GM21825 (cell line): ENCODE results near the gene NAA11.
"Not testable (repeated sequence)": the region's sequence is repeated elsewhere in the genome, so short reads cannot be mapped to it uniquely, and the experiment has no call there.

Experiments used
- ATAC-seq: cut with Tn5 transposase; IDR thresholded peaks from one replicate; pipeline ENCODE4 v1.9.1; 2021; ENCODE audit warnings: mild to moderate bottlenecking, moderate library complexity; ENCODE audit not compliant: unreplicated experiment

NAA11 gene

DNA sequence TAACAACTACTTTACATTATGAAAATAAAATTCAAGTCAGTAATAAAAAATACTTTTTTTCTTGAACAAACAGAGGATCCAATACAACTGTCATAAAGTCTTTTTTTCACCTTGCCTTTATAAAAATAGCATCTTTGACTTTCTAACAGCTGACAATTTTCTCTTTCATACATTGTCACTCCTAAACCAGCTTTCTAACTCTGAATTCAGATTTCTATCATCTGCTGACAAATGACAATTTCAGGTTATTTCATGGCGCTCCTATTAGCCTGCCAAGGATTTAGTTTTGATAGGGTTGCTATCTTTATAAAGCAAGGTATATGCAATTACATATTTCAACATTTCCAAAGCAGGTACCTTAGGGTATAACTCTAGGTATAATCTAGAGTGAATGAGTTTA, 14.6 kb downstream of the NAA11 start:
- ATAC-seq: no peak

DNA sequence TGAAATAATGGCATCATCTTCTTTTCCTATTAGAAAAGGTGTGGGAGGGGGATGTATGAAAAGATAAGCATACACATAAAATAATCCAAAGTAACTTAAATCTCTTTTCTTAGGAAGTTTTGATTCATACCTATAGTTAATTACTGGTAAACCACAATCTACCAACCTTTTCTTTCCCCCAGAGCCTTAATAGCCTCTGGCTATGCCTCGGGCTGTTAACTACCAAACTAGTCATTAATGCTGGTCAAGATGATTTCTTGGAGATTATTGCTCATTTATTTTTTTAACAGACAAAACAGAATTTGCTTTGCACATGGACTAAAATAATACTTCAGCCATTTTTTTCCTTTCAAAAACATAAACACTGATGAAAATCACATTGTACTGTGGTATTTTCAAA, 16.9 kb downstream of the NAA11 start:
- ATAC-seq: no peak

DNA sequence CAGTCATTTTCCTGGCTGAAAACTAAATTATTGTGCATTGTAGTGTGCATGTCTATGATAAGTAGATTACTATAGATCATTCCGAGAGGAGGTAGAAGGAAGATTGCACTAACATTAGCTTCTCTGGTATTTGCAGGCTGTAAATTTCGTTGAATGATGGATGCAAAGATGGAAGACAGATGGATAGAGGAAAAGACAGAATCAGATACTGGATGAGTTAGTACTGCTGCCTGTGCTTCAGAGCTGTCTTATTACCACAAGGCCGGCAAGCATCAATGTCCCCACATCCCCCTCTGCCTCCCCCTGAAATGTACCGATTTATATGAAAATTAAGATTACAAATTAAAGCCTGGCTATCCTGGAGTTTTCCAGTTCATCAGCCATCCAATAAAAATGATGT, 17.7 kb downstream of the NAA11 start:
- no peak for ATAC-seq

DNA sequence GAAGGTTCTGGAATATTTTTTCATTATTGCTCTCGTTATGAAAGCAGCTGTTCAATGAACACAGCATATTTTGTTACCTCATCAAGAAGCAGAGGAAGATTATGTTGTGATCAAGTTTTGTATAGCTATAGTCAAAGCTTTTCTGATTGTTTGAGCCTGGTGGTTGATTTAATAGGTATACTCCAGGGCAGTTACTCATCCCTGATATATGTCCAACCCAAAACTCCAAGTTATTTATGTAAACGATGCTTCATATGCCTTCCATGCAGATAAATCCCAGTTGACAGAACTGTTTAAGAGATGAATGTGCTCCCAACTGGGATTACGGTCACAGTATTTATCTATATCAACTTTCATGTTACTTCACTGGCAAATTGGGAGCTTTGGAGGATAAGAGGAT, 19.1 kb downstream of the NAA11 start:
- no peak for ATAC-seq

DNA sequence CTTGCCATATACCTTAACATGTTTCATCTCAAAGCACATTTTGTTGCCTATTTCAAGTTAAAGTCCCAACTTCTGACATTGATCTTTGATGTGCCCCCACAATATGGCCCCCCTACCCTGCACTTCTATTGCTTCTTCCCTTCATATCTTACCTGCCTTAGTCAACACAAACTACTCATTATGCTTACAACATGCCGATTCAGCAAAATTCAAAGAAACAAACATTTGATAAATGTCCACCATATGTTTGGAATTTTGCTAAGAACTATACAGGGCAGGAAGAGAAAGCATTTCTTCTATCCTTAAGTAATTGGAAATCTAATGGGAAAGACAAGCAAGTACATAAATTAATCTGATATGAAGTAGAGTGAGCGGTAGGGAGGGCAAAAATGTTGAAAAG, 25.6 kb downstream of the NAA11 start:
- no peak for ATAC-seq

DNA sequence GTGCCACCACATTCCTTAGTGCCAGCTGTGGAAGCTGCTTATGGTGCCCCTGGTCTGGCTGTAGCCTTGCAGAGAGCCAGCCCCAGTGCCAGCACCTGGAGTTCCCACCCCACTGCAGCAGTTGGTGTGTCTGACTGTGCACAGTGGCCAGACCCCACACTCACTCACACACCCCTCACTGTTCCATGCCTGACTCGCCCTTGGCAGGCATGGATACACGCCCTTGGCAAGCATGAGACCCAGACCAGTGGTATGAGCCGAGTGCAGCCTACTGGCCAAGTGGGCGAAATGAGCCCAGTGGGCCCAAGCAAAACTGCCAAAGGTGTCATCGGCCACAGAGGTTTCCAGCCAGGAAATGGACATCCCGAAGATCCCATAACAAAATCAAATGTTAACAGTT, 27.4 kb downstream of the NAA11 start:
- no peak for ATAC-seq

DNA sequence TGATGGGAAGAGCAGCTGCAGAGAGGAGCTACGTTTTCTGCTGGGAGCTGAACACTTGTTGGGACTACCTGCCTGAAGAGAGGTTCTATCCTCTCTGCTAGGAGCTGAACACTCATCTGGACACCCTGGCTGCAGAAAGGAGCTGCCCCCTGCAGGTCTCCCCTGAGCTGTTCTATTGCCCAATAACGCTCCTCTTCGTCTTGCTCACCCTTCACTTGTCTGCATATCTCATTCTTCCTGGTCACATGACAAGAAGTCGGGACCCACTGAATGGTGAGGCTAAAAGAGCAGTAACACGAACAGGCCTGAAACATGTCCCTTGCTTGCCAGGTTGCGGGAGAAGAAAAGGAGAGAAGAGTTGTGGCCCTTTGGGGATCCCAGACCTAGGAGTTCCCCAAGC, 27.8 kb downstream of the NAA11 start:
- no peak for ATAC-seq

DNA sequence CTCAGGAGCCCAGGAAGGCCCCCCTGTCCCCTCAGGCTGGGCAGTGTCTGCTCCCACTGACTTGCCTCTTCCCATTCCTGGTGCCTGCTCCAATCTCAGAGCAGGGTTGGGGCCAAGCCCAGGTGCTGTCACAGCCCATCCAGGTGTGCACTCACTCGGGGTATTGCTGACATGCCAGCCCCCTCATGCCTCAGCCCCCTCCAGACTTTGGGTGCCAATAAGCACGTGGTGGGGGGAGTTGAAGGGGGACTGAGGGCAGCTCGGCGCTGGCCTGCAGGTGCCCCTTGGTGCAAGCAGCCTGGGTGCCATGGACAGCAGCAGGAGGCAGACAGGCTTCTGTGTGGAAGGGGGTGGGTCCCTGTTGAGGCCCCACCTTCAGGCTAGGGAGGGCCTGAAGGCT, 28.4 kb downstream of the NAA11 start:
- ATAC-seq: no peak

DNA sequence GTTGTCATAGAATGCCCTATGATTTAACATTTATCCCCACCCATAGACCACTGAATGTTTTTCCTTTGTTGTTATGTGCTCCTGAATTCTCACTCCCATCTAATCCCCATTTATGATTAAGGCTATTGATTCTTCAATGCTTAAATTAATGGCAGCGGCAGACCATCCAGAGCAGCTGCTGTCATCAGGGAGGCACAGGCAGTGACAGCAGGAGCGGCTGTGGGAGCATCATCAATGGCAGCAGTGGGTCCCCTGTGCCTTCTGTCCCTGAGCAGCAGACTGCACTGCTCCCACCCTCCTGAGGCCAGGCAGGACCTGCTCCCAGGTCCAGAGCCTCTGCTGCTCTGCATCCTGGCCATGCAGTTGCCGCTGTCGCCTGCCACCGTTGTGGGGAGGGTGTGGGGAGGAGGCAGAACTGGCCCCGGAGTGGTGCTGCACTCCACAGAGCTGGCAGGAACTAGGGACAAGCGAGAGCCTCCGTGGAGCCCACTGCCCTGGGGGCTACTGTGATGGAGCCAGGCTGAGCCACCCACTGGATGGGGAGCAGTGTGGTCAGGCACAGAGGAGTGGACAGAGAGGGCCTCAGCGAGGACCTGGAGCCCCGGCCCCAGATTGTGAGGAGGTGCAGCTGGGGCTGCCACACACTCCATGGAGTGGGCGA, 29.0 kb downstream of the NAA11 start:
- ATAC-seq: no peak

DNA sequence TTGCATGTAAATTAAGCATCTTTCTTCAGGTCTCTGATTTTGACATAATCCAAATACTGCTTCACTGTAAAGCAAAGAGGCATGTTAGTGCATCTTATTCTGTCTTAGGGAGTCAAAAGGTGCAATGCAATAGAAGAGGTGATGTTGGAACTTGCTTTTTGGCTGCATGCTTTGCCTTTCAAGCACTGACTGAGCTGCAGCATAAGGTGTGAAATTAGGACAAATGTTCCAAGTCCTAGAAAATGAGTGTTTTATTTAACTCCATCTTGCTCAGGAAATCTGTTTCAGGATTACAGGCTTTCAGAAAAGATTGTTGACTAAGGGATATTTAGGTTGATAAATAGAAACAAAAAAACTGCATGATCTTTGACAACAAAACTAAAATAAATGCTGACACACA, 30.8 kb downstream of the NAA11 start:
- ATAC-seq: no peak

DNA sequence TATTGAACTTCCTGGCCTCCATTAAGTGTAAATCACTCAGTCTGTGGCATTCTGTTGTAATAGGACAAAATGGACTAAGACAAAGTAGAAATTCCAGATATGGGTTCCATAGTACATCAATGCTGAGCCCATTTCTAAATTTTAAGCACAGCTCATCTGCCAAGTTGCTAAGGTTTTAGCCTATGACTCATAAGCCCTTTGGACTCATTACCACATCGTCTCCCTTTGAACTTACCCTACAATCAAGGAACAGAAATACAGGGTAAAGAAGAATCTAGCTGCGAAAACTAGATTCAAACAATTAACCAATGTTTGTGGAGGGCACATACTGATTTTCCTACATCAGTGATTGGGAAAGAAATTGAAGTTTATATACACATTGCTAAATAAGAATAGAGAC, 31.8 kb downstream of the NAA11 start:
- ATAC-seq: no peak

DNA sequence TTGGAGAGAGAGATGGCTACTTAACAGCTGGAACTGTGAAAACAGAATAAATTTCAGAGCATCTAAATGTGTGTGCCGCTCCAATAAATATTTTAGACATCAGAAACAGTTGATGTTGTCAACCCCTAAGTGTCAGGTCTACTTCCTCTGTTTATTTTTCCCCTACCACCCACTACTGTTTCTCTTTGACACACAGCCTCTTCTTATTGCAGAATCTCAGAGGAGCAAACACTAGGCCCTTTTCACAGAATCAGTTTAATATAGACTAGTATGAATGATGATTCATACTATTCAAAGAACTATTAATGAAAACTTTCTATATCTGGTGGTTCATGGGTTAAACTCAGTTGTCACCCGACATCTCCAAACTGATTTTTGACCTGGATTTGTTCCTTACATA, 33.9 kb downstream of the NAA11 start:
- no peak for ATAC-seq

DNA sequence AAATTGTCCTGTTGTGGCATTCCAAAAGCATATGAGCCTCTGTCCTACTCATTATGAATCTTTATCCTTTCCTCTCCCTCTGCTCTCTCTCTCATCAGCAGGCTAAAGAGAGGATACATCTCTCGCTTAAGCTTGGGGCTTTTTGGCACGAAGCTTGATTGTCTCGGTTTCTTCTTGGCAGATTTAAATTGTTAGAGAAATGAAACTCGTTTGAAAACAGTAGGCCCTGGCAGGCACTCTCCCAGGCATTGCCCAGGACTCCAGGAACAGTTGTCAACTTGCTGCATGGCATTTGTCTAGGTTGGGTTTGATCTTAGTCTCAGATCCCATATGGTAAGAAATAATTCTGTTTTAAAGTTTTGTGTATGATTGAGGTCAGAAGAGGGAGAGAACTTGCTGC, 35.5 kb downstream of the NAA11 start:
- no peak for ATAC-seq

DNA sequence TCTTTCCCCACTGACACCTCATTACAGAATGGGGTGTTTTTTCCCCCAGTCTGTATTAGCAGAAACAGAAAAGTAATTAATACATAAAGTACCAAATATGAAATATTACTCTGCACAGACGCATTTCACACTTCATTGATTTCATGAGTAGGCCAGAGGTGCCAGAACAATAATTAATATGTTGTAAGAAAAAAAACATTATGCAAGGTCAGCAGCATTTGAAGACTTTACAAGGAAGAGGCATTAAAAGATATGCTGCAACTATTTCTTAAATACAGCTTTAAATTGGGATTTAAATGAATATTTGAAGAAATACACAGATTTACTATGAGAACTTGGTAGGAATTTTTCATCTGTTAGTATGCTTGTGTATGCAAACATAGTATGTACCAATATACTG, 37.7 kb downstream of the NAA11 start:
- ATAC-seq: no peak

DNA sequence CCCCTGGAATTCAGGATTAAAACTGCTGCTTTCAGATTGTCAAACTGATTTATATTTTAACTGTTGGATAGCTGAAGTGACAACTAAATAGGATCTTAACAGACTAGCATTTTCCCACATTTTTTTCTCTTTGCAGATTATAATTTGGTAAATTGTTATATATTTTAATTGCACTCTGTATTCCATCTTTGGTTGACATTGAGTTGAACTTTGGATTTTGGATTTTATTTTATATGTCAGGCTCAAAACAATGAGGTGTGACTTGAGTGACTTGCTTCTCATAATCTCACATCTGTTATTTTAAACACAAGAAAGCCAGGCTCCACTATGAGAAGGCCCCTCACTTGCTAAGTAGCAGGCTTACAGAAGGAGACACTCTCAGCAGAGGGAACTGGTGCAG, 38.1 kb downstream of the NAA11 start:
- ATAC-seq: no peak

DNA sequence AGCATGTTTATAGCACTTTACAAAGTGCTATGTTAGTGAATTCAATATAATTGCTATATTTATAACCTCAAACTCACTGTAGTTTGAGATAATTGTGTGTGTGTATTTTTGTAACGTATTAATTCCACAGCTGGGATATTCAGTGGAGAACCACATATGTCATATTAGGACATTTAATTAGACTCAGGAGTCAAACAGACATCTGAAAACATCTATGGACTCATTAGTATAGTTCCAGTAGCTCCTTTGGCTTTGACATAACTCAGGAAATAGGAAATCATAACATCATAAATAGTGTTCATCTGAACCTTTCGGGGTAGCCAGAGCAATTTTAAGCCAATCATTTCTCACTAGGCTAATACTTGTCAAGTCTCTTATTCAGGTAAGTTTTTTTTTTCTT, 38.8 kb downstream of the NAA11 start:
- no peak for ATAC-seq

DNA sequence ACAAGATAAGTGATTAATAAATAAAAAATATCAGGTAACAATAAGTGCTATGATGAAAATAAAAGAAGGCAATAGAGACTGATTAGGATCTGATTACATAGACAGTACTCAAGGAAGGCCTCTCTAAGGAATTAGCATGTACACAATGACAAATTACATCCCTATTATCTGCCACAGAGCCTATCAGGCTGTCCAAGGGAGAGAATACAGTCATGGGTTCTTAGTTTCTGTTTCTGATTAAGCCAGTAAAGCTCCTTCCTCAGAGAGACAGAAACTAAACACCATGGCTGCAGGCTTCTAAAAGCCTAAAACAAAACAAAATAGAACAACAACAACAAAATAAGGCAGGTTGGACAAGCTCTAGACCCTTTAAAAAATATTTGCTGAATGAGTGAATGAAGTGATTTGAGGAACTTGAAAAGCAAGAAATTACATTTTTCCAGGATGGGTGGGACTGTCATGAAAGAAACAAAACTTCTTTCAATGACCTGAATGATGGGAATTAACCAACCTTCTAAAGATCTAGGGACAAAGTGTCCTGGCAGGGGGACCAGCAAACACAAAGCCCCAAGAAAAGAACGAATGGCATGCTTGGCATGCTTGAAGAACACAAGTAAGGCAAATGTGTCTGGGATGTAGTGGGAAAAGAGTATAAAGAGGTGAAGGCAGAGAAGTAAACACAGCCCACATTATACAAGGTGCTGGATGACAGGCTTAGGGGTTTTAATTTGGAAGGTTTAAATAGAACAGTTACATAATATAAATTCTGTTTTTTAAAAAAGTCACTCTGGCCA, 44.1 kb downstream of the NAA11 start:
- no peak for ATAC-seq

DNA sequence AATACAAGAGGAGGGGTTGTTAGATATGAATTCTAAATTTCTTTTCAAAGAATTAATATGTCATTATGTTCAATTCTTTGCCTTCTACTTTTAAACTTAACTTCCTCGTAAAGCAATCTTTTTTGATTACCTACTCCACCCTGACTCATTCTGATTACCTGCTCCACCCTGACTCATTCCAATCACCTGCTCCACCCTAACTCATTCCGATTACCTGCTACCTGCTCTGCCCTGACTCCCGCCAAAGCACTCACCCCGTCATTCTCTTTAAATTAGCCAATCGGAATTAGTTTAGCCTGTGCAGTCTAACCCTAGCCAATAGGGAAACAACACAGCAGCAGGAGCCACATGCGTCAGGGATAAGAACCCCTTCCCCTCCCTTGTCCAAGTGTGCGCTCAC, 48.4 kb downstream of the NAA11 start:
- not testable (repeated sequence) for ATAC-seq

DNA sequence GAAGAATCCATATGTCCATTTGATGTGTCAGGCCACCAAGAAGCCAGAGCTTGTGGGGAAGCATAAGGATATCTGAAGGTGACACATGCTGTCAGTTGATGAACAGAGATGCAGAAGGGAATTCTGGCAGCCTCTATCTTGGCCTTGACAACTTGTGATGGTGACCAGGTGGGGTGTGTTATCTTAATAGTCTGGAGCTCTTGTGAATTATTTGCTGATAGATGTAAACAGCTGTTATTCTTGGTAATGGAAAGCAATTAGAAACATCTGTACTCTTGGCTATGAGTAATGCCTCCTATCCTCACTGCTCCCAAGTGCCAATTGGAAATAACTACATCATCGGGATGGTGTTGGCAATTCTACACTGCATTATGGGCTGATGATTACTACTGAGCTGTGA, 51.9 kb downstream of the NAA11 start:
- no peak for ATAC-seq

DNA sequence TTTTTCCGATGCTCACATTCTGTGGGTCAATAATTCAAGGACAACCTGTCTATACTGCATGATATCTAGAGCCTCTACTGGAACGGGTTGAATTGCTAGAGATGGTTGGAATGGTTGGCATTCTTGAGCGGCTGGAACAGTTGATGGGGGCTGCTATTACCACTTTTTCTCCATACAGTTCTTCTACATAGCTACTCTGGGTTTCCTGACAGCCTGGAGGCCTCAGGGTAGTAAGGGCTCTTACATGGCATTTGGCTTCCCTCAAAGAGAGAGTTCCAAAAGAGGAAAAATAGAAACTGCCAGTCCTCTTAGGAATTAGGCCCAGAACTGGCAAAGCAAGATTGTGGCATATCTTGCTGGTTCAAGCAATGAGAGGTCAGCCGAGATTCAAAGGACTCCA, 53.1 kb downstream of the NAA11 start:
- ATAC-seq: no peak

DNA sequence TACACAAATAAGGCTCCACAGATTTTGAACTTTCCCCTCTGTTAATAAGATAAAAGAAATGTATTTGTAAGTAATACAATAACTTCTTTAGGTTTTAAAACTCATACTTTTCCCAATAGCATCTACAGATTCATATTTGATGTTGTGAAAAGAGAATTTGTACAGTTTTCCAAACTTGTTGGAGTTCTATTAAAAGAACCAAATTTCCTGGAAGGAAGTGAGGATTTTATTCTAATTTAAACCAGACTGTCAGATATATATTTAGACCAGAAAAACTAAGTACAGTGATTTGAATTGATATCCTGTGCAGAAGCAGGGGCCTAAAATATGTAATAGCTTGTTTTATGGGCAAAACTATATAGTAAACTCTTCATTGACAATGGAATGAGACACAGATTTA, 53.7 kb downstream of the NAA11 start:
- no peak for ATAC-seq

DNA sequence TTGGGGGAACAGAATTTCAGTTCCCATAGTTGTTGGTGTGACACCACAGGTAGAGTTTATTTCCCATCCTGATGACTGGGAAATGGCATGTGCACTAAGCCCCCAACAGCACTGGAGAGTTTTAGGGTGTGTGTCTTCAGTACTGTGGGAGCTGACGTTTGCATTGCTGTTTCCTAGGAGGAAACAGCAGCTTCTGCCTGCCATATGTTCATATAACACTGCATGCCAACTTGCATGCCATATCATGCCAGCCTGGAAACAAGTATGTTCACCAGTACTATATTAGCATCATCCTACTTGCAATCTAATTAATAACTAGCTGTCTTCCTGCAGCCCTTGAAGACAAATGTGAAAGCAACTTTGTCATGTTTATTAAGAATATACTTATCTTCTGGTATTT, 58.2 kb downstream of the NAA11 start:
- ATAC-seq: no peak
